KMS-11 (cell line): ENCODE measurements around the gene ARHGAP25.

ENCODE experiments used
- H2AFZ ChIP-seq: fragments of 200-600 bp; sonication (generic); 2 replicates; pipeline ENCODE4 v1.6.1; 2016; ENCODE audit warnings: antibody characterized with exemption, mixed run types, low read depth
- H3K27ac ChIP-seq: fragments of 200-600 bp; sonication (generic); 2 replicates; pipeline ENCODE4 v1.6.1; 2016; ENCODE audit warnings: mild to moderate bottlenecking, mixed run types
- H3K27me3 ChIP-seq: fragments of 200-600 bp; sonication (generic); 2 replicates; pipeline ENCODE4 v1.6.1; 2017; ENCODE audit warnings: mild to moderate bottlenecking, low read depth, mixed run types, moderate library complexity; ENCODE audit not compliant: insufficient read depth
- H3K36me3 ChIP-seq: fragments of 200-600 bp; sonication (generic); 2 replicates; pipeline ENCODE4 v1.6.1; 2017; ENCODE audit warnings: mild to moderate bottlenecking, mixed run types; ENCODE audit not compliant: insufficient read depth
- H3K4me1 ChIP-seq: fragments of 200-600 bp; sonication (generic); 2 replicates; pipeline ENCODE4 v1.6.1; 2016; ENCODE audit warnings: mild to moderate bottlenecking, low read depth, mixed run types; ENCODE audit not compliant: poor library complexity, severe bottlenecking
- H3K4me2 ChIP-seq: fragments of 200-600 bp; sonication (generic); 2 replicates; pipeline ENCODE4 v1.7.0; 2016; ENCODE audit warnings: mild to moderate bottlenecking, mixed run types
- H3K4me3 ChIP-seq: fragments of 200-600 bp; sonication (generic); IDR thresholded peaks from 2 replicates; pipeline ENCODE4 v1.6.1; 2017; ENCODE audit warnings: low read depth, low read length, mixed read lengths; ENCODE audit not compliant: insufficient read depth
- H3K79me2 ChIP-seq: fragments of 200-600 bp; sonication (generic); 2 replicates; pipeline ENCODE4 v1.6.1; 2016; ENCODE audit warnings: low read depth, mixed run types; ENCODE audit not compliant: insufficient read depth
- H3K9ac ChIP-seq: fragments of 200-600 bp; sonication (generic); 2 replicates; pipeline ENCODE4 v1.6.1; 2016; ENCODE audit warnings: mild to moderate bottlenecking, mixed run types
- H4K20me1 ChIP-seq: fragments of 200-600 bp; sonication (generic); 2 replicates; pipeline ENCODE4 v1.6.1; 2016; ENCODE audit warnings: mild to moderate bottlenecking, mixed run types; ENCODE audit not compliant: insufficient read depth
- TF ChIP-seq, protein P1 (sequence below): fragments of 200-600 bp; sonication (generic); conservative IDR thresholded peaks from 2 replicates; pipeline ENCODE4 v1.6.1; 2017; ENCODE audit warnings: low read depth, mild to moderate bottlenecking, antibody characterized with exemption, low read length, moderate library complexity, mixed read lengths

ARHGAP25 gene

DNA sequence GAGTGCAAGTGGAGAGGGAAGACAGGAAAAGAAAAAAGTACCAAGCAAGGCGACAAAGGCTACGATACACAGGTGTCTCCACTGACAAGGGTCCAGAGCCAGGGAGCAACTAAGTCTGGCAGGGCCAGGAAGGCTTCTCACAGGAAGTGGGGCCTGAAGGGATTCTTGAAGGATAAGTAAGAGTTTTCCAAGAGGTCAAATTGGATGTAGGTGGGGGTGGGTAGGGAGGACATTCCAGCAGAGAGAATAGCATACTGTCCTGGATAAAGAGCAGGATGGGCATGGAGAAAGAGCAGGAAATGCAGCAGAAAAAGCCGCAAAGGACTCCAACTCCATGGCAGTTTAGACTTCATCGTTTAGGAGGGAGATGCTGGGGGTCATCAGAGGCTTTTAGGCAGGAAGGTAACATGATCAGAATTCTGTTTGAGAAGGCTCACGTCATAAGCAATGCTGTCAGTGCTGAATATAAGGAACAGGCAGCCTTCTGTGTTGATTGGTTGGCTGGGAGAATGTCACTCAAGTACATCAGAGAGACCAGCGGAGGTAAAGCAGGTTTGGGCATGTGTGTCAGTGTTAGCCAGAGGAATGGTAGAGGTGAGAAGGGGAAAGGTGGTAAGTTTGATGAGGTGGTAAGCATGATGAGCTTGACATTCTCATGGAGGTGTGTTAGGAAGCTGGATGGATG, 35.1 kb downstream of the ARHGAP25 start:
- Histone ChIP-seq H3K36me3 (no peaks in the 10 kb centered on the region), H3K4me3 (no peak overlapping the region), H3K4me1 (peaks cover 48% of the 10 kb centered on the region), H3K9ac (no peak overlapping the region), H3K4me2 (no peak overlapping the region), H3K79me2 (no peaks in the 10 kb centered on the region), H3K27ac (no peak overlapping the region; the same call in 1 of the 2 replicates), H2AFZ (no peak overlapping the region), H4K20me1 (no peaks in the 10 kb centered on the region), H3K27me3 (no peaks in the 10 kb centered on the region)
- TF ChIP-seq, protein P1, sequence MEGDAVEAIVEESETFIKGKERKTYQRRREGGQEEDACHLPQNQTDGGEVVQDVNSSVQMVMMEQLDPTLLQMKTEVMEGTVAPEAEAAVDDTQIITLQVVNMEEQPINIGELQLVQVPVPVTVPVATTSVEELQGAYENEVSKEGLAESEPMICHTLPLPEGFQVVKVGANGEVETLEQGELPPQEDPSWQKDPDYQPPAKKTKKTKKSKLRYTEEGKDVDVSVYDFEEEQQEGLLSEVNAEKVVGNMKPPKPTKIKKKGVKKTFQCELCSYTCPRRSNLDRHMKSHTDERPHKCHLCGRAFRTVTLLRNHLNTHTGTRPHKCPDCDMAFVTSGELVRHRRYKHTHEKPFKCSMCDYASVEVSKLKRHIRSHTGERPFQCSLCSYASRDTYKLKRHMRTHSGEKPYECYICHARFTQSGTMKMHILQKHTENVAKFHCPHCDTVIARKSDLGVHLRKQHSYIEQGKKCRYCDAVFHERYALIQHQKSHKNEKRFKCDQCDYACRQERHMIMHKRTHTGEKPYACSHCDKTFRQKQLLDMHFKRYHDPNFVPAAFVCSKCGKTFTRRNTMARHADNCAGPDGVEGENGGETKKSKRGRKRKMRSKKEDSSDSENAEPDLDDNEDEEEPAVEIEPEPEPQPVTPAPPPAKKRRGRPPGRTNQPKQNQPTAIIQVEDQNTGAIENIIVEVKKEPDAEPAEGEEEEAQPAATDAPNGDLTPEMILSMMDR: no peak

DNA sequence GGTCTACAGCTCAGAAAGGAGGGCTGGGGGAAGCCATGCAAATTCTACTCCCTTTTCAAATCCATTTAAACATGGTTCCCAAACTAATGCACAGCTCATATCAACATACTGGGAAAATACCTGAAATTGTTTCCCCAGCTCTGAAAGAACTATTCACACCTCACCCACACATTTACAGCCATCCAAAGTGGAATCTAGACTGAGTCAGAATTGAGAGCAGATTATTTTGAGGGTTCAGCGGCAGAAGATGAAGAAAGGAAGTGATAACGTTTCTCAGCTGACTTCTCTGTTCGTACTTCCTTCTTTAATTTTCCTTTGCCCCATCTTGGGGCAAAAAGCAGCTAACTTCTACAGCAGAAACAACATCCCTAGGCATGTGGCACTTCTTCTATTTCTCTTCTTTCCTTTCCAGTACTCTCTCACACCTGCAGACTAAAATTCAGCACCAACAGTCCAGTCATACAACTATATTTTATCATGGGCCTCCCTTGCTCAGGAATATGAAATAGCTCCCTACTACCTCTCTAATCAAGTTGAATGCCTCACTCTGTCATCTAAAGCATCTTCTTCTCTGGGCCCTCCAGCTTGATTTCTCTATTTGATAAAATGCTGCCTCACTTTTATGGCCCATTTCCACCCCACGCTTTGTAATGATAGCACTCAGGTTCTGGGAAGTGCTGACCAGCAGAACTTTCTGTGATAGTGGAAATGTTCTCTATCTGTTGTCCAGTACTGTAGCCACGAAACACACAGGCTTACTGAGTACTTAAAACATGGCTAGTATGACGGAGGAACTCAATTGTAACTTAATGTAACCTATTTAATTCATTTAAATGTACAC, 35.9 kb downstream of the ARHGAP25 start:
- Histone ChIP-seq H3K27me3 (no peaks in the 10 kb centered on the region), H3K27ac (no peak overlapping the region), H3K36me3 (no peaks in the 10 kb centered on the region), H4K20me1 (no peaks in the 10 kb centered on the region), H2AFZ (no peak overlapping the region), H3K4me3 (no peak overlapping the region), H3K4me2 (no peak overlapping the region), H3K4me1 (peaks cover 40% of the 10 kb centered on the region), H3K9ac (no peak overlapping the region), H3K79me2 (no peaks in the 10 kb centered on the region)
- TF ChIP-seq, protein P1: no peak

DNA sequence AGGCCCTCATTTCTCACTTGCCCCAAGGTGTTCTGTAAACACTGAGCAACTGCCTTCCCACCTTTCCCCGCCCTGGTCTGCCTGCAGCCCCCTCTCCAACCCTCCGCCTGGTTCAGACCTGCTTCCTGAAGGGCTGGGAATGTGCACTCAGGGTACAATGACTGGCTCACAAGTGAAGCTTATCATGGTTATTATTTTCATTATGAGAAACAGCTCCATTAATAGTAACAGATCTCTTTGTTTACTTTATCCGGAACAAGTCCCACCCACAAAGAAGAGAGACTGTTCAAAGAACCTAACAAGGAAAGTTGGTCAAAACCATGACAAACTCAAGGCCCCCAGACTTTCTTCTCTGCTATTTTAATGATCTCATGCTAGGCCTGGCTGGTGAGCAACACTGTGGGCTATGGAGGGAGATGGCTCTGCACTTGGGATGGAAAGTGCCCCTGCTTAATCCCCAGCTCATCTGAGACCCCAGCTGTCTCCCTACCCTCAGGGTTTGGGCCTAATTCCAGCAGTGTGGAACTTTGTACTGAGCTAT, 36.7 kb downstream of the ARHGAP25 start:
- Histone ChIP-seq H3K4me2 (no peak overlapping the region), H4K20me1 (no peaks in the 10 kb centered on the region), H3K4me1 (peaks cover 32% of the 10 kb centered on the region), H3K4me3 (no peak overlapping the region), H2AFZ (no peak overlapping the region), H3K27ac (no peak overlapping the region), H3K9ac (no peak overlapping the region), H3K79me2 (no peaks in the 10 kb centered on the region), H3K27me3 (no peaks in the 10 kb centered on the region), H3K36me3 (no peaks in the 10 kb centered on the region)
- TF ChIP-seq, protein P1: no peak

DNA sequence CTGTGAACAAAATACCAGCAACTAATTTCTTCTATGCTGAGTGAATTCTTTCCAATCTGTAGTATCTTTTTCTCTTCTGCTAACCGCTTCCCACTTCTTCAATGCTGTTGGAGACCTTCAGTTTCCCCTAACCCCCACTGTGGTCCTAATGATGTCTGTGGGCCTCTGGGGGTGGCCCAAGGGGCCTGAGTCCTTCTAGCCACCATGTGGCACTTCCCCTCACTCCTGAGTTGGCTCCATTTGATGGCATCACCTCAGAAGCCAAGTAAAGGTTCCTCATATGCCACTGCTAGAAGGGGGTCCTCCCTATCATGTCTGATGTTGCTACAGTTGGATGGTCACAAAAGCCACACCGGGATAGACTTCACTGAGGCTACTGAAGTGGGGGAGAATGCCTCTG, 37.5 kb downstream of the ARHGAP25 start:
- TF ChIP-seq, protein P1: no peak
- H3K4me2 ChIP-seq: no peak overlapping the region

More for the DNA sequence above, 37.5 kb downstream of the ARHGAP25 start:
- Histone ChIP-seq H3K9ac (no peak overlapping the region), H3K79me2 (no peaks in the 10 kb centered on the region), H2AFZ (no peak overlapping the region), H3K27ac (no peak overlapping the region), H3K4me1 (peaks cover 25% of the 10 kb centered on the region), H4K20me1 (no peaks in the 10 kb centered on the region), H3K27me3 (no peaks in the 10 kb centered on the region), H3K36me3 (no peaks in the 10 kb centered on the region), H3K4me3 (no peak overlapping the region)
